HUDEP-2 (cell line): ENCODE data around the gene ATP13A2.

Source experiments
- DNase-seq, 76 experiments: peaks; one replicate each; lab custom pipeline; 2025; ENCODE audit not compliant: unreplicated experiment in 76 of 76; lab: John Stamatoyannopoulos, UW

ATP13A2 gene

DNA sequence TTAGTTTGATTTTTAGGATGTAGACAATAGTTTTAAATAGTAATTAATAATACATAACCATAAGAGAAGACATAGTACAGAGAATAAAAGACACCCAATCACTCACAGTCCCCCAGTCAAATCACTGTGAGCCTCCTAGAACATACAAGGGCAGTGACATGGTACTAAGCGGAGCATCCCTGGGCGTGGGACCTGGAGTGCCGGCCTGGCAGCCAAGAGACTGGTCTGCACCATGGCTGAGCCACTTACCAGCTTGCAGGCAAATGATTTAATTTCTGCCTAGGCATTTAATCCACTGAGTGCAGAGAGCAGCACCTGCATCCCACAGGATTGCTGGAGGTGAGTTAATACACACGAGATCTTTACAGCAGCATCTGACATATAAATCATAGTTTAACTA lies 21.8 kb upstream of the ATP13A2 start:
- DNase-seq, result no peak

GRCh38 chr1:17032741-17033140 lies 21.0 kb upstream of the ATP13A2 start:
- DNase-seq, result no peak

DNA sequence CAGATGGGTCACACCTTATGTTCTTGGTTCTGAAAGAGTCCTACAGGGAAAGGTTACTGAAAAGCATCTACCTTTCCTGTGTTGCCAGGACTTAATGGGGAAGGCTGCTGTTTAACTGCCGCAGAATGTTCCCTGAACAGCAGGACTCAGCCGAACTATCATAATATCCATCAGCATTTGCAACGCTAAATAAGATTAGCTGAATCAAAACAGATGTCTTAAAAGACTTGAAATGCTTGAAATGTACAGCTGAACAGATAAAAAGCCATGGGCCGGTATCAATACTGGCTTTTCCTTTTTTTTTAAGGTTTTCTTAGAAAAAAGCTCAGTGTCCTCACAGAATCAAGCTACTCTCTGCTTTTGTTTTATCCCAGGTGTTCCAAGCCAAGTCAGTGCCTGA lies 19.7 kb upstream of the ATP13A2 start:
- no peak for DNase-seq

DNA sequence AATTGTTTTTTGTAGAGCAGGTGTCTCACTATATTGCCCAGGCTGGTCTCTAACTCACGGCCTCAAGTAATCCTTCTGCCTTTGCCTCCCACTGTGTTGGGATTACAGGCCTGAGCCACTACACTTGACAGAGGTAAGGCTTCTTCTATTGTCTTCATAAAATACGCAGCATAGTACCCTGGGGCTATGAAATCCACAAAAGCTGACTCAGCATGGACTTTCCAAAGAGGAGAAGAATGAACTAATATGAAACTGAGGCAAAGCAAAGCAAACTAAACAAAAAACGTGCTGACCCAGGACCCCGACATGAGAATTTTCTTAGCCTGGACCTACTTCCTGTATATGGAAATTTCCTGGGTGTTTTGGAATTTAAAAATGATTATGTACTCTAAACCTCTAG lies 18.5 kb upstream of the ATP13A2 start:
- no peak for DNase-seq

- DNase-seq, result no peak
Measured at GRCh38 chr1:17028662-17029188, 17.0 kb upstream of the ATP13A2 start.

DNA sequence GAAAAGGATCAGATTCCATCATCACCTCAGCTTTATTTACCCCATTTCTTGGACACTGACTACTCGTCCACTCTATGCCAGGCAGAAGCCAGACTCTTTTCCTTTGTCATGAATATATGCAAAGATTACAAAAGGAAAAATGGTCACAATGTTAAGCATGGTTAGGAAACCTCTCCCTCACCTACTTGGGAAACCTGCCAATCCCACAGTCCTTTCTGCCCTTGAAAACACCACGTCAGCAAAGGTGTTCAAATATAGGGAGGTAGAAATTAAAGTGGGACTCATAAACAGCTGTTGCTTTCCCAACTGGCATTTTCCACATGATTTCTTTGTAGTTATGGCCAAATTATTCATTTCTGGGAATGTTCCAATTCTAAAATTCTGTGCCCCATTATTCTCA lies 16.2 kb upstream of the ATP13A2 start:
- no peak for DNase-seq

GRCh38 chr1:17027403-17027802 lies 15.7 kb upstream of the ATP13A2 start:
- no peak for DNase-seq

GRCh38 chr1:17024721-17025120 lies 13.0 kb upstream of the ATP13A2 start:
- DNase-seq, result no peak

- no peak for DNase-seq
Measured at GRCh38 chr1:17023573-17023972, 11.8 kb upstream of the ATP13A2 start.

GRCh38 chr1:17023102-17023501 lies 11.4 kb upstream of the ATP13A2 start:
- no peak for DNase-seq

DNA sequence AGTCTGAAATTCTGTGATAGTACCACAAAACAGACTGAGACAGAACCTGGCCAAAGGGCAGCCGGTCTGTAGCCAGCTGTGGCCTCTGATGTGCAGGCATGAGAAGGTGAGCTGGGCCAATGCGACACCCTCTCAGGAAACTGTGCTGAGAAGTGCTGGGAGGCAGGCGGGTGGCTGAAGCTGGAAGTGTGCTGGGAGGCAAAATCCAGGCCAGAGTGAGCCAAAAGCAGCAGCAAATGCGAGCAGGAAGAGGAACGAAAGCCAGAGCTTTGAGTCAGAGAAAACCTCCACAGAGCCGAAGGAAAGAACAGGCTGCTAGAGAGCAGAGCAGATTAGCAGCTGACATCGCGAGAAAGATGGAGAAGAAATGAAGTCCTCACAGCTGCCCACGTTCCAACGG lies 10.2 kb upstream of the ATP13A2 start:
- no peak for DNase-seq

GRCh38 chr1:17020502-17020901 lies 8.8 kb upstream of the ATP13A2 start:
- DNase-seq, result no peak

- DNase-seq, result no peak
Measured at GRCh38 chr1:17018849-17019248, 7.1 kb upstream of the ATP13A2 start.

- DNase-seq, result no peak
Measured at GRCh38 chr1:17017435-17017834, 5.7 kb upstream of the ATP13A2 start.

DNA sequence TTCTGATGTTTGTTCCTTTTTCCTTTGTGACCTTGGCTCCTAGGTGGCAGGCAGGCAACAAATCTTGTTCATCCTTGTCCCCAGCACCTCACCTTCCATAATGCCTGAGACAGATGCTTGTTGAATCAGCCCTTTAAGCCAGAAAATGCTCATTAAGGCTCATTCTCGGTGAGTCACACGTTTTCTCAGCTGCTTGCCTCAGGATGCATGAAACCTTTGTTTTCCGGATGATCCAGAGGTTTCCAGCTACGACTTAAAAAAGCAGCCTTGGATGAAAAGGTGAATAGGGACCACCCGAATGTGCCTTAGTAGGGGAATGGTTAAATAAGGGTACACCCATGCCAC lies 4.6 kb upstream of the ATP13A2 start:
- no peak for DNase-seq

- DNase-seq, result no peak
Measured at GRCh38 chr1:17014671-17015567, 3.2 kb upstream of the ATP13A2 start.

DNA sequence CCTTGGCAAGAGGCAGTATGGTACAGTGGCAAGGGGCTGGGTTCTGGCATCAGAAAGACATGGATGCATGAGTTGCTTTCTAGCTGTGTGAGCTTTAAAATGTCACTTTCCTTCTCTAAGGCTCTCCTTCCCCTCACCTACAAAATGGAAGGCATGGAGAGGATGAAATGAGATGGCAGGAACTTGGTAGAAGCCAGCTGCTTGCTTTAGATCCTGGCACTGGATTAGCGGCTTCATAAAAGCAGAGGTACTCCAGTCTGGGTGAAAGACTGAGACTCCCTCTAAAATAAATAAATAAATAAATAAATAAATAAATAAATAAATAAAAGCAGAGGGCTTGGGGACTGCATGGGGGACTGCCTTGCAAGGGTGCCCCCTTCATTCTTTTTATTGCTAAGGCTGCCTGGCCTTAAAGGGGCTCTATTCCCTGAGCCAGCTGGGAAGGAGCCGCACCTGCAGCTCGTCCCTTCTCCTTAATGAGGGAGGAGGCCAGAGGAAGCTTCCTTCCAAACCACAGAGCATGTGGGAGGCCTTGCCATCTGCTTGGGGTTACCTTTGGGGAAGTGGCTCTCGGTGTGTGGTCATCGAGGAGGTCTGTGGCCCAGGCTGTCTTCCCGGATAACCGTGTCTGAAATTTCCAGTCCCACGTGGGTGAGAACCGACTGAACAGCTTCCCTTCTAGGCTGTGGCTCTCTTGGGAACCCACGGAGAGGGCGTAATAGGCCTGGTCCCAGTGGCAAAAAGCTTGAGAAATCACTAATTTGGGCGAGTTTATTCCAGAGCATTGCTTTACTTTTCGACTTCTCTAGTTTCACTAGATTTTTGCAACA lies 2.0 kb upstream of the ATP13A2 start:
- peak in 2 of 76 experiments; percentile 1 to 25 for DNase-seq

DNA sequence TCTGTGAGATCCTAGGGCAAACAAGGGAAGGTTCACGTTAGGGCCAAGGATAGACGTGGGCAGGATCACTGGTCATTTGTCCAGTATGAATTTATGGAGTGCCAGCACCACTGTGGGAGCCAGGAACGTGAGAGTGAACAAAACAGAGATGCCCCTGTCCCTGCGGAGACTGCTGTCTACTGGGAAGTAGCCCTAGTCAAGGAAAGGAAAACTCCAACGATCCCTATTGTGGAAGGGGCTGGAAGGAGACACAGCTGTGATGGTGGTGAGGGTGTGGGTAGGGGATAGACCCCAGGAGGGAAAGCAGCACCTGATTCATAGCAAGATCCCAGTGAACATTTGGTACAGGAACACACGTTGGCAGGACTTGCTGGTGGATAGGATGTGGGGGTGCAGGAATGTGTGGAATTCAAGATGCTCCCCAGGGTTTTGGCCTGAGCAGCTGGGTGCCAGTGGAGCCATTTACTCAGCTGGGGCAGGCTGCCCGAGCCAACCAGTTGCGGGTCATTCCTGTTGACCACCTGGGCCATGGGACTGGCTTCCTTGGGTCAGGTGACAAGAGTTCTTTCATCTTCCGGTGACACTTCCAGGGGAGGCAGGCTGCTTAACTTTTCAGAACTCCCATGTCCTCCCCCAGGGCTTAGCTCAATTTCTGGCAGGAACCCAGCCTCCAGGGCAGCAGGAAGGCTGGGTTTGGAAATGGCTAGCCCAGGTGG lies 1.2 kb upstream of the ATP13A2 start:
- DNase-seq, result no peak

- DNase-seq, result no peak
Measured at GRCh38 chr1:17011092-17011438, 663 bp downstream of the ATP13A2 start.

DNA sequence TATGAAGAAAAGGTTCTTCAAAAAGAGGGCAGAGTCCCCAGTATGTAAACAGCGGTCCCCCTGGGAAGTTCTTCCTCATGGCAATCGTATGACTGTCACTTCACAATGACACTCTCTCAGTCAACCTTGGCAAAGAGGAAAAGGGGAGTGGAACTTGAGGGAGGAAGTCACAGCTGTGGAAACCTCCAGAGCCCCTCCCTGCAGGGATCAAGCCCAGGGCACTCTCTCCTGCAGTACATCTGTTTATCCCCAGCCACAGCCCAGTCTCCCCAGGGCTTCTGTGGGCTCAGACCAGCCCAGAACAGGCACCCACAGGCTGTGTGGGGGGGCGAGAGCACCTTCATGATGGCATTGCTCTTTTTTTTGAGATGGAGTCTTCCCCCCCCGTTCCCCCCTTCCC lies 2.0 kb downstream of the ATP13A2 start:
- DNase-seq, result no peak

DNA sequence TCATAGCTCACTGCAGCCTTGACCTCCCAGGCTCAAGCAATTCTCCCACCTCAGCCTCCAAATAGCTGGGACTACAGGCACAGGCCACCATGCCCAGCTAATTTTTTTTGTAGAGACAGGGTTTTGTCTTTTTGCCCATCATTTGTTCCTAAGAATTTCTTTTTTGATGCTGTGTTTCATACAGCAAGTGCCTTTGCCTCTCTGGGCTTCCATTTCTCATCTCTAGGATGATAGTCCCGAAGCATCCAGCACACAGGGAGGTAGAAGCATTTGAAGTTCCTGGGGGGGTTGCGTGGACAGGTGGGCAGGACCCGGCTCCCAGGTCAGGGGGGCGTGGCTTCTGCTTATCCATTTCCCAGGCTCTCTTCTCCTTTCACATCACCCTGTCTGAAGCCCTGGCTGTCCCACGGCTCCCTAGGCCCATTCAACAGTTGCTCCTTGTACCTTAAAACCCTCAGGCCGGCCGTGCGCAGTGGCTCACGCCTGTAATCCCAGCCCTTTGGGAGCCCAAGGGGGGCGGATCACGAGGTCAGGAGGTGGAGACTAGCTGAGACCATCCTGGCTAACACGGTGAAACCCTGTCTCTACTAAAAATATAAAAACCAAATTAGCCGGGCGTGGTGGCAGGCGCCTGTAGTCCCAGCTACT lies 3.4 kb downstream of the ATP13A2 start:
- DNase-seq, result no peak
